GM19467 (cell line): ENCODE results near the gene UGT2A3.
A peak's percentile ranks its signal among the peaks of the same experiment; 100 is the strongest.
"Not testable (repeated sequence)": the region's sequence is repeated elsewhere in the genome, so short reads cannot be mapped to it uniquely, and the experiment has no call there.

Experiments used
- ATAC-seq: cut with Tn5 transposase; IDR thresholded peaks from one replicate; pipeline ENCODE4 v1.9.1; 2021; ENCODE audit warnings: mild to moderate bottlenecking, moderate library complexity; ENCODE audit not compliant: unreplicated experiment

The UGT2A3 gene

DNA sequence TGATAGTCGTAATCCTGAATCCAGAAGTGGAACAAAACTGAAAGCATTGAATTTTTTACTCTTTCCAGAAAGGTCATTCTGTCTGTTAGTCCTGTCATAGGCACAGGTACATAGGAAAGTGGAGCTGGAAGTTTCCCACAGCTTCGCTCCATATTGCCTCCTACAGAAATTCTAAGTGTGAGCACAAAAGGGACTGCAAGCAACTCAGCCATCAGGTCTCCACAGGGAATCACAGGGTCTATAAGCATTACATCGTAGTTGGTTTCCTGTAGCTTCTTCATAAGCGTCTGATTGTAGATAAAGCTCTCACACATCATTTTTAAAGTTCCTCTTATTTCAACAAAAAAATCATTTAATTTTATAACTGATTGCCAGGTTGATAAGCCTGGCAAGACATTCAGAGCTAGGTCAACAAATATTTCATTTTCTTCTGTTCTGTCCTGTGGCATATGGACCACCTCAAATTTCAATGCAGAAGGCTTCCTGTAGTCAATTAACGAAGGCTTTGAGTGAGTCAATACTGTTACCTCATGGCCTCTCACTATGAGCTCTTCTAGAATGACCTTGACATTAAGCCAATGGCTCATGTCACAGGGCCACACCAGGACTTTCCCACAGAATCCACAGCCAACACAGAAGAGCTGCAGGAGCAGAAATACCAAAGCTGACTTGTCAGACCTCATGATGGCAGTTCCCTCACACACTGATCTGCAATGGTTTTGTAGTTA, at the start of gene UGT2A3:
Gene UGT2A3, minus strand, starts transcription at position 727 of the 728 bp plus-strand sequence. Its CDS starts 44 bp downstream, at position 683.
- no peak for ATAC-seq

DNA sequence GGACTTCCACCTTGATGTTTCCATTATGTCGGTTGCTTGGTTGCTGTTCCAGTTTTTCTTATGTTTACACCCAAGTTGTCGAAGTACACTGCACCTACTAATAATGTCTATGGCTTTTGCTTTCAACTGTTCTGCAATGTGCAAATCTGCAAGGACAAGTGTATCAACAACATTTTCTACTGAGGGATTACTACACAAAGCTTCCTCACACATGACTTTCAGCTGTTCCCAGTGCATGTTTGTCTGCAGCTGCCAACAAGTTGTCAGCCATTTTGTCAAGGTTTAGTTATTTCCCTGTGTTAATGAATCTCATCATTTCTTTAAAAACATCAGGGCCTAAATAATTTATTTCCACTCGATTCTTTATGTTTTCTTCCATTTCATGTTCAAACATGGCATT, 45.4 kb upstream of the UGT2A3 start:
- ATAC-seq = no peak

DNA sequence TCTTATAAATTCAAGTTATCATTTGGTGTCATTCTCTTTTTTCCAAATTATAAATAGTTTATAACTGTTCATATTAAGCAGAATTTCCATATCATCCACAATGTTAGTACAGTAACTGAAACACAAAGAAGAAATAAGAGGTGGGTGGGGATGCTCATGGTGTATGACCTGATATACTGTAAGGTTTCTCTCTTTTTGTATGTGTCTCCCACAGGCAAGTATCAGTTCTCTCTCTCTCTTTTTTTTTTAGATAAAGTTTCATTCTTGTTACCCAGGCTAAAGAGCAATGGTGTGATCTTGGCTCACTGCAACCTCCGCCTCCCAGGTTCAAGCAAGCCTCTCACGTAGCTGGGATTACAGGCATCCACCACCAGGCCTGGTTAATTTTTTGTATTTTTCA, 43.7 kb upstream of the UGT2A3 start:
- no peak for ATAC-seq

DNA sequence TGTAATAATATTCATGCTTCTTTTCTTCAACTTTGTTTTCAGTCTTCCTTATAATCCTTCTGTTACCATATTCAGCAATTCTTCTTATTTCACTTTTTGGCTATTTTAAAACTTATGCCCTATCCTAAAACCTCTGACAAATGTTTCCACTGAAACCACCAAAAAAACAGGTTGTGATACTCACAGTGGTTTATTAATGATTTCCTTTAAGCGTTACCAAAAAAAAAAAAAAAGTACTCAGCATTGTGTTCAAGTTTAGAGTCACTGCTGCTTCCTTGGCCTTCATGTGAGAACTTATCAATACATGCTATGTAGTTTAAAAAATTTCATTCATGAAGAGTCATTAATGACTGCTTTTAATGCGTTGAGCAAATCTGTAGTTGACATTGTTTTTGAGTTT, 35.4 kb upstream of the UGT2A3 start:
- peak; percentile 83 for ATAC-seq

DNA sequence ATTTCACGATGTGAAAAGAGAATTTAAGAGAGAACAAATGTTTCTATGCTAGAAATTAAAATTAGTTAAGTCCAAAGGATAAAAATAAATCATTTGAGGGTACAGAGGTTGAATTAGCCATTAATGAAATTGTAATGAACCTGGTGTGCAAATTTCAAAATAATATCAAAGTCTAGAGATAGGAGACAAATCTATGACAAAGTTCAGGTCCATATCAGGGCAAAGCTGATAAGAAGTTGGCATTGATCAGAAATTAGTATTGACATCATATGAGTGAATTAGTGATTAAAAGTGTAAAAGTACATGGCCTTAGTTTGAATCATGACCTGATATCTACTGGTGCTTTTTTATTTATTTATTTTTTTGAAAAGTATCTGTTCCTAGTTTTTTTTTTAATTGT, 33.8 kb upstream of the UGT2A3 start:
- ATAC-seq = no peak

DNA sequence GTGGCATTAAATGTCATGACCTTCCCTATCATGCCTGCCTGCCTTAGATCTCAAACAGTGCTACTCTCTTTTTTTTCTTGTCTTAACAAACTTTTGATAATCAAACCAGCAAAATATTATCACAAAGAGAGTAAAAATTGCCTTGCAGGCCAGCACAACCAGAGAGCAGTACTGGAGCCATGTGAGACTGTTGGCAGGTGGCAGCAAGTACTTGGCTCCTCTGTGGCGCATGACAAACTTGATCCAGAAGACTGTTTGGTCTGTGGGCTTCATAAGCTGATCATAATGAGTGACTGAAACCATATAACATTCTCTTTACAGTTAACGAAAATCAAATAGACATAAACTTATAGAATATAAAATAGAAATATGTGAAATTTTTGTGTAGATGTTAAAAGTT, 33.3 kb upstream of the UGT2A3 start:
- no peak for ATAC-seq

DNA sequence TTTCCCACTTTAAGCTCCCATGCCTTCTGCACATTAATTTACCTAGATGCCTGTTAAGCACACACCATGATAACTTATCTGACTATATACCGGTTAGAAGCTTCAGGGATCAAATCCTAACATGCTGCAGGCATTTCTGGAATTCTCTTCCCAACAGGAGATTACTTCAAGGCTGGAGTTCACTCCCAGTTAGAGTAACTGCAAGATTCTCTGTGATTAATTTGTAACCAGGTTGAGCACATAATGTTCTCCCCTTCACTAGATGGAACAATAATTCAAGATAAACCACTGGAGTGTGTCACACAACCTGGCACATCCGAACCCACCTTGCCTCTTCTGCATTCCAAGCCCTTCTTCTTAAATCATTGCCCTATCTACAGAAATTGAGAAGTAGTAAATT, 11.8 kb upstream of the UGT2A3 start:
- no peak for ATAC-seq

DNA sequence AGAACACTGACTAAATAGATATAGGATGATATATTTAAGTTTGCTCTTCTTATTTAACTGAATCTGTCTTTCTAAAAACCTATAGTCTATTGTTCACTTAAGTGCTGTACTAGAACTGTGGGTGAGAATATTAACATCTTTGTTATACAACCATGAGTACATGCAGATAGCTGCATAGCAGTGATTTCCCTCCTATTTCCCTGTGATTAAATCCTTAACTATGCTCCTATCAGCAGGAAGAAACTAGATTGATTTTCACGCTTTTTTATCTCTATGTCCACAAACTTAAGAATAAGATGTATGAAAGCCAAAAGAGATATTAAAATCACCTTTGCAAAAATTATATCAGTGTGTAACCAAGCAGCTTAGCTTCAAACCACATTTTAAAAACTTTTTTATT, 11.3 kb upstream of the UGT2A3 start:
- no peak for ATAC-seq

DNA sequence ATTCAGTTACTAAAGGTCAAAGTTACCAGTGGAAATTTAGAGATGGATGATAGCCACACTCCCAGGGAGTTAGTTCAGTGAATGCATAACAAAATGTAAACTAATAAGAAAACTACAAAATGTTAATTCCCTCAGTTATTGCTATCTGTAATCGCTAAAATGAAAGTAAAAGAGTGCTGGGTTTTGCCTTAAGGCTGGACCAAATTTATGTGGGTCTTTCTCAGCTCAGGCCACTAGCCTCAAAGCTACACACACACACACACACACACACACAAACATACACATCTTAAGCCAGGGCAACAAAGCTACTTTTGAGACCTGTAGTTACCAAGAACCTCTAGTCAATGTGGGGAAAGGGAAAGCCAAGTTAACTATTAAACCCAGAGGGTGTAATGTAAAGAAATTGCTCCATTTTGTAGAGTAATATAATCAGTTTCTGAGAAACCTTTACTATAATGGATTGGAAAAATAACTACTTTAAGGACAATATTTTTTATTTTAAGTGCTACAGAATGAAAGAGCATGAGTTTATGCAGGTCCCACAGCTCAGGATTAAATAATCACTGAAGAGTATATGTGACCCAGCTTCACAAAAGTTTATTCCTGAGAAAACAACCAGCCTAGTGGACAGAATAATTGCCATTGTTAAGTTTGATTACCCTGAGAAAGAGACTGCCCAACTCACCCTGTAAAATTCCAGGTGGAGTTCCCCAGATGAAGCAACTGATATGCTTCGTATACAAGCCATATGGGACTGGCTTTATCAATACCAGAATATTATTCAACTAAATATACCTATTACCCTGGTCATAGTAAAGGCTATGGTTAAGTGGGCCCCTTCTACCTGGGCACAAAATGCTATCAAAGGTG, 8.9 kb upstream of the UGT2A3 start:
- ATAC-seq = no peak

DNA sequence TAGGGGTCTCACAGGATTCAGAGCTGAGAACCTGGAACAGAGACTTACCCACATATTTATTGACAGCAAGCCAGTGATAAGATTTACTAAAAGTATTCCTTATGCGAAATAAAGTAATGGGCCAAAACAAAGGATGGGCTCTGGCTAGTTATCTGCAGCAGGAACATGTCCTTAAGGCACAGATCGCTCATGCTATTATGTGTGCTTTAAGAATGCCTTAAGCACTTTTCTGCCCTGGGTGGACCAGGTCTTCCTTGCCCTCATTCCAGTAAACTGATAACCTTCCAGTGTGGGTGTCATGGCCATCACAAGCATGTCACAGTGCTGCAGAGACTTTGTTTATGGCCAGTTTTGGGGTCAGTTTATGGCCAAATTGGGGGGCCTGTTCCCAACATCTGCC, 7.5 kb upstream of the UGT2A3 start:
- ATAC-seq = not testable (repeated sequence)

DNA sequence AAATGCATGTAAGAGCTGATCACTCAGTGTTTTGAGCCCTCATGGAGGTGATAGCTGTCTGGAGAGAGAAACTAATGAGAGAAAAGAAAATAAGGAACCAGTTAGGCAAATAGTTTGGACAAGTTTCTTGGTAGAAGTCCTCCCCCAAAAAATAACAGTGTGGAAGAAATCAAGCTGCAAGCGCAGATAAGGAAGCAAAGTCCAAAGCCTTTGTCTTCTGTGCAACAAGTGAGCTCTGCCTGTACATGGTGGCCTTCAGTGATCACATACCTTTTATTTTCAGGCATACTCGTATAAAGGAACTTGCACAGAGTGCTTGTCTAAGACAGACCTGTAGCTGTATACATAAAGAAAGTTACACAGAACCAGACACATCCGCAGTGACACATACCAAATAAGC, 2.5 kb upstream of the UGT2A3 start:
- ATAC-seq = no peak

DNA sequence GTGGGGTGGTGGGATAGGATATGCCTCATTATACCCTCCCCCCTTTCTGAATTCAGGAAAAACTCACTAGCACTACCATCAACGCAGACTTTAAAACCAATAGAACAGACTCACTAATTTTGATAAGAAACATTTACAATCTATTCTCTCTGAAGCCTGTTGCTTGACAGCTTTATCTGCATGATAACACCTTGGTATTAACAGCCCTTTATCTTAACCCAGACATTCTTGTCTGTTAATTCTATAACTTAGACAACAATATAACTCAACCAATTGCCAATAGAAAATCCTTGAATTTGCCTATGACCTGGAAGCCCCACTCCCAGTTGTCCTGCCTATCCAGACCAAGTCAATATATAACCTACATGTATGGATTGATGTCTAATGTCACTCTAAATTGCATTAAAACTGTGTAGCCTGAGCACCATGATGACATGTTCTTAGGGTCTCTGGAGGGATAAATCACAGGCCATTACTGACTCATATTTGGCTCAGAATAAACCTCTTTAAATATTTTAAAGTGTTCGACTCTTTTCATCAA, 1.5 kb upstream of the UGT2A3 start:
- ATAC-seq = no peak

DNA sequence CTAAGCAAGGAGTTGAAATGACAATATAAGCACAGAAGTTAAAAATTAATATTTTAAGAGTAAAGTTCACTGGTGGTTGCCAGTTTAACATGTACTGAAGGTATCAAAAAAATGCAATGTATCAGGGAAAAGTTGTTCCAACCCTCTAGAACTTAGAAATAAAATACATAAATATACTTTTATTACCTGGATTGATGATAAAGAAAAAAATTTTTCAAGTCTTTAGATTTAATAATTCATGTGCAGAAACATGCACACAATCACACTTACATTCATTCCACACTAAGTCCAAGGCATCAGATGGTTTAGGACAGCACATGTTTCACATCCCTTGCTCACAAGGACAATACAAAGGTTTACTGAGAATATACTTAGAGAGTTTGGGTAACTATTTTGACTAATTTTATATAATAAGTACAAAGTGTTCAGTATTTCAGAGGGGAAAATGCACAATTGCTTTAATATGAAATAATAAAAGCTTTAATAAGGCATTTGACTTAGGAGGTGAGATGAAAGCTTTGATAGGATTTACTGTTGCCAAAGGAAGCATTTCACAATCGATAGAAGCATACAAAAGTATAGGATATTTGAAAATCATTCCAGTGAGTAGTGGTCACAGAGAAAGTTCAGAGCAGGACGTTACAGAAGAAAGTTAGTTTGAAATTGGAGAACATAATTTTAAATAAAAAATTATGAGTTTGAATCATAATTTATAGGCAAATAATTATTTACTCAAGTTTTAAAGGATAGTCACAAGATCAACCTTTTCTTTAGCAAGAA, 392 bp upstream of the UGT2A3 start:
- no peak for ATAC-seq

DNA sequence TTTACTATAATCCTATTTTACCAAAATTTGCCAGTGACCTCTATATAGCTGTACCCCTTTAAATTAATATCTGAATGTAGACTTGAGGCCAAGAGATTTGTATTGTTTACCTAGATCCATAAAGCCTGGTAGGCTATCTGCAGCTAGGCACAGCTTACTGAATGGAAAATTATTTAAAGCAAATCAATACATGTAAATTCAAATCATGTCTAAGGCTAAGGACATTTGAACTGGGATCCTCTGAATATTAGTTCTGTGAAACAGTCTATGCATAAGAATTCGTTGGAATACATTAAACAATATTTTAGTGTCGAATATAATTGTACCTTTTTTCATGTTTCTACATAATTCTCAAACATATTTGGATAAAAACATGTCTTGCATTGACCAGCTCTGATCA, 1.6 kb downstream of the UGT2A3 start:
- ATAC-seq = no peak

DNA sequence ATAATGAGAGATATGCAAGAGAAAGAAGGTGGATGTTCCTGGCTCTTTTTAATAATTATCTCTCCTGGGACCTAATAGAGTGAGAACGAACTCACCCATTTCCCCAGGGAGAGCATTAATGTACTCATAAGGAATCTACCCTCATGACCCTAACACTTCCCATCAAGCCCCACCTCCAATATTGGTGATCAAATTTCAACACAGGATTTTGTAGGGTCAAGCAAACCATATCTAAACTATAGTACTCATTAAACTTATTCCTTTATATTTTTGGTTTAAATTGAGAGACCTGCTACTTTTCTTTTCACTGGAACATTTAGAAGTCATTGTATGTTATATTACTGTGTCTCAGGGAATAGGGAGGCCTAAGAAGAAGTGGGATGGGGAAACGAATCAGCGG, 2.6 kb downstream of the UGT2A3 start:
- ATAC-seq = no peak

DNA sequence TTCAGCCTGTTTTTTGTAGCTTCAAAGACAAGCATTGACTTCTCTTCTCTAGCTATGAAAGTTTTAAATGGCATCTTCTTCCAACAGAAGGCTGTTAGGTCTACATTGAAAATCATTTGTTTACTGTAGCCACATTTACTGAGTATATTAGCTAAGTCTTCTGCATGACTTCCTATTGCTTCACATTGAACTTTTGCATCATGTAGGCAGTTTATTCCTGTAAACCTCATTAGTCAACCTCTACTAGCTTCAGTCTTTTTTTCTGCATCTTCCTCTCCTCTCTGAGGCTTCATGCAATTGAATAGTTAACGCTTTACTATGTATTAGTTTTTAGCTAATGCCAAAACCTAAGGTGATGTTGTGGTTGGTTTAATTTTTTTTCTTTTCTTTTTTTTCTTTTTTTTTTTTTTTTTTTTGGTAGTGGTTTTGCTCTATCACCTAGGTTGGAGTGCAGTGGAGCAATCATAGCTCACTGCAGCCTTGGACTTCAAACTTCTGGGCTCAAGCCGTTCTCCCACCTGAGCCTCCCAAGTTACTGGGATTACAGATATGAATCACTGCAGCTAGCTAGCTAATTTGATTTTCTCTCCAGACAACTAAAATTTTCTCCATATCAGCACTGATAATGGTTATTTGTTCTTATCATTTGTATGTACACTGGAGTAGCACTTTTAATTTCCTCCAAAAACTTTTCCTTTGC, 3.4 kb downstream of the UGT2A3 start:
- no peak for ATAC-seq

DNA sequence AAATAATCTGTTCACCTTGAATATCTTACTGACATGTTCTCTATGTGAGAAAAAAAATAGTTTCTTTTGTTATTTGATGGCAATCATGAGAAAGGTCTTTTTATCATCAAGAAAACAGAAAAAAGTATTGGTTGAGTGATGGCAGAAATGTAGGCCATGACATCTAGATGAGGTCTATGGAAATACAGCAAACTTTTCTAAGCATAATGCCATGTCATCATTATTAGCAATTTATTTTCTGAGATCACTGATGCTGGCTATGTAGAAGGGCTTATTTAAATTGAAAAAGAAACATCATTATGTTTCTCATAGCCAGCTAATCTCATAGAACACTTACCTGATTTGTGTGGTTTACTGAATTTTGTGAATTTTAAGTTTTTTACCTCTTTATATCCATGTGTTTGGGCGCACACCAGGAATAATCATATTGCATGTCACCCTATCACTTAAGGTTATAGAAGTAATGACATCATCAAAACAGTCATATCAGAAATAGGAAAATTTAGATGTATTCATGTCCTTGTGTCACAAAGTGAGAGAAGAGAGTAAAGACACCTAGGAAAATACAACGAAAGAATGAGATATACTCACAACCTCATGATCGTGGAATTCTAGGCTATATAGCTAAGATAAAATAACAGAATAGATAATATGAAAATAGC, 22.4 kb downstream of the UGT2A3 start:
- no peak for ATAC-seq

DNA sequence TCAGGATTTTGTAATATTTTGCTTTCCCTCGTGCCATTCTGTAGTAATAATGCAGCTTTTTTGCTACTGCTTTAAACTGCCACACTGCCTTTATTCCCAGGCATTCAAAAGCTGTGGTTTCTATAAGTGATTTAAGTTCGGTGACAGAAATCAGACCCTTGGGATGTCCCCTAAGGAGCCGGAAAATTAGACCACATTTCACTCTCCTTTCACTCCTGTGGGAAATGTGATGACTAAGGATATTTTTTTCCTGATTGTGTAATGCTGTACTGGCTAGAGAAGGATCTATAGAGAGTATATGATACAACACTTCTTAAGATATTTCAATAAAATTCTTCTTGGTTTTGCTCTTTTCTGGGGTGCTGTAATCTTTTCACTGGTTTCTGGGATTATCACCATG, 24.4 kb downstream of the UGT2A3 start:
- ATAC-seq = no peak

DNA sequence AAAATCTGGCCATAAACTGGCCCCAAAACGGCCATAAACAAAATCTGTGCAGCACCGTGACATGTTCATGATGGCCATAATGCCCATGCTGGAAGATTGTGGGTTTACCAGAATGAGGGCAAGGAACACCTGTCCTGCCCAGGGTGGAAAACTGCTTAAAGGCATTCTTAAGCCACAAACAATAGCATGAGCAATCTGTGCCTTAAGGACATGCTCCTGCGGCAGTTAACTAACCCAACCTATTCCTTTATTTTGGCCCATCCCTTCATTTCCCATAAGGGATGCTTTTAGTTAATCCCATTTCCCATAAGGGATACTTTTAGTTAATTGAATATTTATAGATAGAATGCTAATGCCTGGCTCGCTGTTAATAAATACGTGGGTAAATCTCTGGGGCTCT, 29.4 kb downstream of the UGT2A3 start:
- ATAC-seq = not testable (repeated sequence)

DNA sequence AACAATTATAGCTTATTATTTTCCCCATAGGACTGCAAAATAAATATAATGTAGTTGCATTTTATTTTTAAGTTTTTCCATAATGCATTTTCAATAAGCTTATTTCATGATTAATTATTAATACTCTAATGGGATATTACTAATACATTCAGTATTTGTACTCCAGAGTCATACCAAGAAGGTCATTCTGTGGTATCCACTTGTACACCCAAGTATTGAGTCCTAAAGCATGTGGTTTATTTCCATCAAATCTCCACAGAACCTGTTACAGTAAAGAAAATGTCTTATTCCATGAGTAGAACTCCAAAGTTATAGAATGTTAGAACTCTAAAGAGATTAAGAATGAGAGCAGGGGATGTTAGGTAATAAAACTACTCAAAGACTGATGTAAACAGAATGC, 30.6 kb downstream of the UGT2A3 start:
- no peak for ATAC-seq
